ENCODE results near the gene OR5D14.

The OR5D14 gene

DNA sequence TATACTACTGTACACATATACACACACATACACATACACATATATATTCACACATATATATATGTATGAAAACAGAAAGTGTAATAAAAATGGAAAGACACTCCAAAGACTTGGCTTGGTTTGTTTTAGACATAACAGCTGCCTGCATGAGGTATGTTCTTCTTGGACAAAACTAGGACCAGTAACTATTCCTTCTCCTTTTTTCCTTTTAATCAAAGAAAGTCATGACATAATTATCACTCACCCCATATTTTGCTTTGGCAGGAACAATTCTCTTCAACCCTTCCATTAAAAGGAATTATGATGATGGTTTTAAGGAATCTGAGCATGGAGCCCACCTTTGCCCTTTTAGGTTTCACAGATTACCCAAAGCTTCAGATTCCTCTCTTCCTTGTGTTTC lies at the start of gene OR5D14:
TSS of gene OR5D14 (plus strand) at position 301 of the 400 bp plus-strand sequence. CDS start at position 301, 0 bp downstream.
- FAIRE-seq = no peak
- no peak for DNase-seq (ENCODE audit: extremely low spot score, insufficient read length, low read depth)

DNA sequence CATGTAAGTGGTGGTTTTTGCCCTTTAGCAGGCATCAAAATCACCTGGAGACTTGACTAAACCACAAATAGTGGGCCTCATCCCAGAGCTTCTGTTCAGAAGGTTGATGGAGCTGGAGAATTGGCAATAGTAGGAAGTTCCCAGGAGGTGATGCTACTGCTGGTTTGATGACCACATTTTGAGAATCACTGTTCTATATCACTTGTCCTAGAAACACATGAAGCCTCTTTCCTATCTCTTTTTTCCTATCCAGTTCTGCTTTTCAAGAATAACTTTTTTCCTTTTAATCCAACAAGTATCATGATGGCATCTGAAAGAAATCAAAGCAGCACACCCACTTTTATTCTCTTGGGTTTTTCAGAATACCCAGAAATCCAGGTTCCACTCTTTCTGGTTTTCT lies 22.2 kb upstream of the OR5D14 start, which contains the start of gene OR5D13:
TSS of gene OR5D13 (plus strand) at position 301 of the 400 bp plus-strand sequence. CDS start at position 301, 0 bp downstream.
- no peak for DNase-seq (ENCODE audit: extremely low spot score, insufficient read length, low read depth)
- no peak for FAIRE-seq

DNA sequence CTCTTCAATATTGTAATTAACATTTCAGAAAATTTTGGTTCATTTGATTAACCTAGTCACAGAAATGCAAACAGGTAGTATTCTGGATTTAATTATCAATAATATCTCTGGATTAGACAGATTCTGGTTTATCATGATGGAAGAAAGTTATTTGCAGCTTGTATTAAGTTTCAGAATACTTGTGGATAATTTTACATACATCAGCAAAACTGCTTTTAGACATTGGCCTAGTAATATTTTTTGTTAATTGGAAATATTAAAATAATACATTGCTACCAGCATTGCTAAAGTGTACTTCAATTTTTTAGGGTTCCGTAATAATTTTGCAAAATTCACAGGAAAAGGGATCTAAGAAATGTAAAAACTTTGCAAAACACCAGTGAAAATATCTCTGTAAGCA lies 3.8 kb upstream of the OR5D14 start:
- FAIRE-seq = no peak
- DNase-seq (ENCODE audit: extremely low spot score, insufficient read length, low read depth) = no peak

DNA sequence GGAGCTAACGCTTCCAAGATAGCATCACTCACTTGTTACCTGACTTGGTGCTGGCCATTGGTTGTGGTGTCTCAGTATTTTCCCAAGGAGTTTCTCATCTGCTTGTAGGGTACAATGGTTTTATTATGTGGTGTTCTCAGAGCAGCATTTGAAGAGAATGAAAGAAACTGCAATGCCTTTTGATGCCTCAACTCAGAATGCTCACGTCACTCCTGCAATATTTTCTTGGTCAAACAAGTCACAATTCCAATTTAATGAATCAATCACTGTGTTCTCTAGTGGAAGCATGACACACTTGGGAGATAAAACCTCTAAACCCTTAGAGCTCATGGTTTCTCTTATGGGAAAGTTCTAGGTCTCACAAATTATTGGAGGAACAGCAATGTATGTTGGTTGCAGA lies 2.0 kb upstream of the OR5D14 start:
- FAIRE-seq = no peak
- DNase-seq (ENCODE audit: extremely low spot score, insufficient read length, low read depth) = no peak

DNA sequence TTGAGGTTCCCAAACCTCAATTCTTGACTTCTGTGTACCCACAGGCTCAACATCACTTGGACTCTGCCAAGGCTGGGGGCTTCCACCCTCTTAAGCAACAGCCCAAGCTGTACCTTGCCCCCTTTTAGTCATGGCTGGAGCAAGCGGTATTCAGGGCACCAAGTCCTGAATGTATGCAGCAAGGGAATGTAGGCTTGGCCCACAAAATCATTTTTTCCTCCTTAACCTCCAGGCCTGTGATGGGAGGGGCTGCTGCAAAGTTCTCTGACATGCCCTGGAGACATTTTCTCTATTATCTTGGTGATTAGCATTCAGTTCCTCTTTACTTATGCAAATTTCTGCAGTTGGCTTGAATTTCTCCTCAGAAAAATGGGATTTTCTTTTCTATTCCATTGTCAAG lies 10.9 kb downstream of the OR5D14 start:
- DNase-seq (ENCODE audit: extremely low spot score, insufficient read length, low read depth) = no peak
- FAIRE-seq = no peak

DNA sequence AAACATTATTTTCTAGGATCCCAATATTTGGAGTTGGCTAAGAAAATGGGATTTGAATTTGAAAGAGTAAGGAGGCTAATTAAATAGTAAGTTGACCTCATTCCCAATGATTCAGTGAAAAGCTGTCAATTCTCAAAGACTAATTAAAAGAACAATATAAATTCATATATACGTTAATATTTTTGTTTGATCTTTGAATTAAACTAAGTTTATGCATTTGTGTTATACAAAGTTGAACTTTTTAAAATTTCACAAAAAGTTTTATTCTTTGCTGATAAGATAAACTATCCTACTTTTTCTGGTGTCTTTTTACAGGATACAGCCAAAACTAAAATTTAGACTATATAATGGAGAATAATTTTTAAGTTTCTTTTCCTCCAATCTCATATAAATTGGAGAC lies 15.7 kb downstream of the OR5D14 start, which contains the start of gene OR5L1:
TSS of gene OR5L1 (plus strand) at position 301 of the 400 bp plus-strand sequence. CDS start 100 bp downstream, outside the sequence.
- DNase-seq (ENCODE audit: extremely low spot score, insufficient read length, low read depth) = no peak

DNA sequence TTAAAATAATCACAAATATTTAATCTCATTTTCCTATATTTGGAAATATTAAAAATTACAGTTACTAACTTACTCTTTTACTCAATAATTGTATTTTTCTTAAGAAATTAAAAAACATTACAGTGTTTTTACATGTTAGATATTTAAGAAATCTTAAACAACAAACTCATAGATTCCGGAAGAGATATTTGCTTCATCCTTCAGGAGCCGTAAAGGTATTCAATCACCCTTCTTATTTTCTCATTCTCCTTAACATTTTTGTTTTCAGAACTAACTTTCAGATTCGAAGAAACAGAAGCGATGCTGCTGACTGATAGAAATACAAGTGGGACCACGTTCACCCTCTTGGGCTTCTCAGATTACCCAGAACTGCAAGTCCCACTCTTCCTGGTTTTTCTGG lies 24.0 kb downstream of the OR5D14 start, which contains the start of gene OR5D18:
TSS of gene OR5D18 (plus strand) at position 301 of the 400 bp plus-strand sequence. CDS start at position 301, 0 bp downstream.
- DNase-seq (ENCODE audit: extremely low spot score, insufficient read length, low read depth) (no peak), FAIRE-seq (no peak)

More for the DNA sequence above, 15.7 kb downstream of the OR5D14 start, which contains the start of gene OR5L1:
- no peak for FAIRE-seq

DNA sequence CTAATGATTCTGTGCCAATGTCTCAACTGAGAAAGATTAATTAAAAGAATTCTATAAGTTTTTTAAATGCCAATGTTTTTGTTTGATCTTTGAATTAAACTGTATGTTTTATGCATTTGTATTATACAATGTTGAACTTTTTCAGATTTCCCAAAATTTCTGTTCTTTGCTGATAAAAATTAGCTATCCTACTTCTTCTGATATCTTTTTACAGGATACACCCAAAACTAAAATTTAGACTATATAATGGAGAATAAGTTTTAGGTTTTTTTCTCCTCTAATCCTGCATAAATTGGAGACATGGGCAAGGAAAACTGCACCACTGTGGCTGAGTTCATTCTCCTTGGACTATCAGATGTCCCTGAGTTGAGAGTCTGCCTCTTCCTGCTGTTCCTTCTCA lies 31.6 kb downstream of the OR5D14 start, which contains the start of gene OR5L2:
TSS of gene OR5L2 (plus strand) at position 301 of the 400 bp plus-strand sequence. CDS start at position 301, 0 bp downstream.
- DNase-seq (ENCODE audit: extremely low spot score, insufficient read length, low read depth) (no peak), FAIRE-seq (no peak)

DNA sequence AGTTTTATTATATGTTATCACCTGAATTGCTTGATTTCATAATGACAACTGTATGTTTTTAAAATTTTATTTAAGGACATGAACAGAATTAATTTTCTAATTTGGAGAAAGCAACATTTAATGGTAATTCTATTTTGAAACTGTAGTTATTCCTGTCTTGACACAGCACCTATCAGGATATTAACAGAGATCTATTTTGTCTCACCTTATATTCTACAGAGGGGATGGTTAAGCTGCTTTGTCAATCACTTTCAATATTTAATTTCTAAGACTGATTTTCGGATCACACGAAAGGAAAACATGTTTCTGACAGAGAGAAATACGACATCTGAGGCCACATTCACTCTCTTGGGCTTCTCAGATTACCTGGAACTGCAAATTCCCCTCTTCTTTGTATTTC lies 43.1 kb downstream of the OR5D14 start, which contains the start of gene OR5D16:
TSS of gene OR5D16 (plus strand) at position 301 of the 400 bp plus-strand sequence. CDS start at position 301, 0 bp downstream.
- DNase-seq (ENCODE audit: extremely low spot score, insufficient read length, low read depth) = no peak
- FAIRE-seq = no peak
